Fibroblast of villous mesenchyme (primary cell): ENCODE measurements around the gene FRMD4A. TPM values are rescaled to one million over a fixed set of nuclear protein-coding genes. Genes with fewer than 3 reads are reported as not detected.
A peak's percentile ranks its signal among the peaks of the same experiment; 100 is the strongest.
"Not testable (repeated sequence)": the region's sequence is repeated elsewhere in the genome, so short reads cannot be mapped to it uniquely, and the experiment has no call there.

Experiments
- DNase-seq: peaks from one replicate; pipeline ENCODE4 v3.0.0-alpha.2; 2010; ENCODE audit warnings: low read depth
- H3K4me3 ChIP-seq: 2 replicates; pipeline ENCODE4 v1.5.1; 2011; ENCODE audit warnings: low read depth, mild to moderate bottlenecking, low read length
- CTCF ChIP-seq: IDR thresholded peaks from 2 replicates; pipeline ENCODE4 v1.5.1; 2012; ENCODE audit warnings: low read depth, mild to moderate bottlenecking, low read length; ENCODE audit not compliant: insufficient read depth
- total RNA-seq: library from RNA; depleted of rRNA; stranded (reverse); fragments of >200 nt; gene quantifications from 2 replicates; pipeline ENCODE4 v1.2.3, GENCODE V29; 2012

Gene FRMD4A
- total RNA-seq, 1 donor = 40.2 TPM

DNA sequence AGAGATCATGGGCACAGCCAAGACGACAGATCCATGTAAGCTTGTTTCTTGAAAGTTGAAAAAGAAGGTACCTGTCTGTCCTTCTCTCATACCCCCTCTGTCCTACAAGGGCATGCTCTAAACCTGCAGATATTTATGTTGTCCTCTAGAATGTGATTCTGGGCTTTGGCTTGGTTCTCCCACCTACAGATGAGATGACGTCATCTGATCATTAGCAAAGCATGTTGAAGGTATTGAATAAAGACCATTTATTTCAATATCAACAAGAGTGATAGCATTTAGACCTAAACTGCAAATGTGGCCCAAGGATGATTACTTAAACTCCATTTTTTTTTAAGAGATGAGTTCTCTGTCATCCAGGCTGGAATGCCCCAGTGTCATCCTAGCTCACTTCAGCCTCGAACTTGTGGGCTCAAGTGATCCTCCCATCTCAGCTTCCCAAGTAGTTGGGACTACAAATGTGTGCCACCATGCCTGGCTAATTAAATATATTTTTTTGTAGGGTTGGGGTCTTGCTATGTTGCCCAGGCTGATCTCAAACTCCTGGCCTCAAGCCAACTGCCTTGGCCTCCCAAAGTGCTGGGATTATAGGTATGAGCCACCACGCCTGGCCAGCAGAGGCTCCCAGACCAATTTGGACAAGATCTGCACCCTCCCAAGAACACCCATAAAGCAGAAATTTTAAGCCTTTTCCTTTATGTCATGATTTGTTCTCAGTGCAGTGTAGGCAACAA lies 559.8 kb downstream of the FRMD4A start:
- H3K4me3 ChIP-seq = no peak overlapping the region
- no peak for DNase-seq
- TF ChIP-seq CTCF = no peak

- no peak overlapping the region for H3K4me3 ChIP-seq
- TF ChIP-seq CTCF = no peak
- DNase-seq = no peak
Observed at GRCh38 chr10:13769946-13770345, 560.8 kb downstream of the FRMD4A start.

GRCh38 chr10:13767676-13768178 lies 563.0 kb downstream of the FRMD4A start:
- no peak for DNase-seq
- TF ChIP-seq CTCF = no peak
- no peak overlapping the region for H3K4me3 ChIP-seq

DNA sequence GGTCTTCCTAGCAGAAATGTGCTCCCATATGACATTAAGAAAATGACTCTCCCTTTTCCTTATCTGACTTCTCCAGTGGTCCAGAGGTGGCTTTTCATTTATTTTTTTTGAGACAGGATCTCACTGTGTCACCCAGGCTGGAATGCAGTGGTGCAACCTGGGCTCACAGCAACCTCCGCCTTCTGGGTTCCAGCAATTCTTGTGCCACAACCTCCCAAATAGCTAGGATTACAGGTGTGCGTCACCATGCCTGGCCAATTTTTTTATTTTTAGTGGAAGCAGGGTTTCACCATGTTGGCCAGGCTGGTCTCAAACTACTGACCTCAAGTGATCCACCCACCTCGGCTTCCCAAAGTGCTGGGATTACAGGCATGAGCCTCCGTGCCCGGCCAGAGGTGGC lies 563.6 kb downstream of the FRMD4A start:
- H3K4me3 ChIP-seq, DNase-seq: not testable (repeated sequence)

DNA sequence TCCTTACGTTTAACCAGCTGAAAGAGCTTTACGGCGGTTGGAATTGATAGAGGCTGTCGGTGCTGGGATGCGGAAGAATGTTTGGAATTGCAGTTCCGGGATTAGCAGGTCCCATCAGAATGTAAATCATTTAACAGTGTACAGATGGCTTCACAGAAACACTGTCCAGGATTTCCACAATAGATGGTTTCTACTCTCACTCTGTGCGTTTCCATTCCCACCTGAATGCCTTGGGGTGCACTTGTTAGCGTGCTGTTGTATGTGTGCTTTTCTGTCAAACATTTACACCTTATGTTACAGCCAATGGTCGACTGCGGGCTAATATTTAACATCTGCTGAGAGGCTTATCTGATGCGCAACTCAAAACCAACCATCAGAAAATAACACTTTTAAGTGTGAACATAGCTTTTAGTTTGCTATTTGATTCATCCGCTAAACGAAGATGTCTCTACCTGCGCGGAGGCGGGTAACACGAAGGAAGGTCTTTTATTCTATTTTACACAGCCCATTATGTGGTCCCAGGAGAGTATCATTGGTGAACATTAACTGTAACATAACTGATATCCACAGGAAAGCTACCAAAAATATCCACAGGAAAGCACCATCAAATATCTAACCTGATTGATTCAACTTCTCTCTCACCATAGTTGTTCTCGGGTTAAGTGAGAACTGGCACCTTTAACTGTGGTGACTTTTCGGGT lies 564.9 kb downstream of the FRMD4A start:
- TF ChIP-seq CTCF = no peak
- DNase-seq = peak; percentile 75

DNA sequence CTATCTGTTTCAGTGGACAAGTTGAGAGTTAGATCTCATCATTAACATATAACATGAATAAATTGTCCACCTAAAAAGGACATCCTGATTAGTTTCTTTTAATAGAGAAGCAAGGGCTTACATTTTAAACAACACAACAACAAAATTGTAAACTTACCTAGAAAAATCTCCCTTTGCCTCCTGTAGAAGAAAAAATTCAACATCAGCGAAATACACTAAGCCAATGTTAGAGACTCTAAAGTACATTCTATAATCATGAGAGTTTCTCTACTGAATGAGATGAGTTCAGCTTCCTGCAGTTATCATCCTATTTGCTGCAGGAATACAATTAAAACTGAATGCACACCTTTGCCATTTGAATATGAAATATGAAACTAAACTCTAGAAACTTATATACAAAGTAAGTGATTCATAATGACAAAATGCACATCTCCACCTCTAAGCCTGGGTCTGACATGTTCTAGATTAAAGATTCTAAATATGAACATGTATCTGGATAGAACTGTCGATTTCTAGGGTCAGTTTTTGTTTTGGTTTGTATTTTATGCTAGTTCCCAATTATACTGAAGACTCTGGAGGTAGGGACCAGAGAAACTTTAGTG lies 569.1 kb downstream of the FRMD4A start:
- H3K4me3 ChIP-seq = no peak overlapping the region
- no peak for TF ChIP-seq CTCF
- no peak for DNase-seq

More for the DNA sequence above, 564.9 kb downstream of the FRMD4A start:
- H3K4me3 ChIP-seq = no peak overlapping the region

DNA sequence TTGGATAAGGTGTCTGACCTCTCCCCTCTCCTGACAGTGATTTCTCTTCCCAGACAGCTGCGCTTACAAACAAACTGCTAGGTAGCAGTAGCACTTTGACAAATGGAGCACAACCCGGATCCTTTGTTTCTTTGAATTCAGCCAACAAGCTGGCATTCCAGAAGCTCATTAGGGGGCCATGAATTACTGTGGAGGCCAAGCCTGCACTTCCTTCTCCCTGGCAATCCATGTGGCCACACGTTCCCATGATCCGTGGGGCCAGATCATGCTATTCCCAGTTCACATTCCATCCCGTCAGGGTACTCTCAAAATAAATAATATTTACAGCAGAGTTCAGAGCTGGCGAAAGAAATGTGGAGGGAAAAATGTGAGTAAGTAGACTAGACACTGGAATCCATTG lies 571.6 kb downstream of the FRMD4A start:
- peak; percentile 43 for DNase-seq
- H3K4me3 ChIP-seq = no peak overlapping the region
- no peak for TF ChIP-seq CTCF
